ENCODE results near the gene FBL. TPM values are rescaled to one million over a fixed set of nuclear protein-coding genes. Genes with fewer than 3 reads are reported as not detected.
"Not testable (repeated sequence)": the region's sequence is repeated elsewhere in the genome, so short reads cannot be mapped to it uniquely, and the experiment has no call there.

The FBL gene
- total RNA-seq = 100 to 1,000 TPM in 3 of 4 donors, 10 to 100 TPM in 1; 70.3 to 150 (median 114) TPM
- polyA plus RNA-seq = 100 to 1,000 TPM; 142 to 267 (median 162) TPM
- long read RNA-seq, donor 1, transcript FBL-201 (9 exons, 1,160 nt) = major isoform, 29 of 67 reads
- long read RNA-seq, donor 1, partial matches to known transcripts = 32 of 67 reads
- long read RNA-seq, donor 1, other reads (novel, unspliced or antisense) = 6 of 67 reads
- long read RNA-seq, donor 2, transcript FBL-201 (9 exons, 1,160 nt) = major isoform, 43 of 52 reads
- long read RNA-seq, donor 2, partial matches to known transcripts = 3 of 52 reads
- long read RNA-seq, donor 2, other reads (novel, unspliced or antisense) = 6 of 52 reads

DNA sequence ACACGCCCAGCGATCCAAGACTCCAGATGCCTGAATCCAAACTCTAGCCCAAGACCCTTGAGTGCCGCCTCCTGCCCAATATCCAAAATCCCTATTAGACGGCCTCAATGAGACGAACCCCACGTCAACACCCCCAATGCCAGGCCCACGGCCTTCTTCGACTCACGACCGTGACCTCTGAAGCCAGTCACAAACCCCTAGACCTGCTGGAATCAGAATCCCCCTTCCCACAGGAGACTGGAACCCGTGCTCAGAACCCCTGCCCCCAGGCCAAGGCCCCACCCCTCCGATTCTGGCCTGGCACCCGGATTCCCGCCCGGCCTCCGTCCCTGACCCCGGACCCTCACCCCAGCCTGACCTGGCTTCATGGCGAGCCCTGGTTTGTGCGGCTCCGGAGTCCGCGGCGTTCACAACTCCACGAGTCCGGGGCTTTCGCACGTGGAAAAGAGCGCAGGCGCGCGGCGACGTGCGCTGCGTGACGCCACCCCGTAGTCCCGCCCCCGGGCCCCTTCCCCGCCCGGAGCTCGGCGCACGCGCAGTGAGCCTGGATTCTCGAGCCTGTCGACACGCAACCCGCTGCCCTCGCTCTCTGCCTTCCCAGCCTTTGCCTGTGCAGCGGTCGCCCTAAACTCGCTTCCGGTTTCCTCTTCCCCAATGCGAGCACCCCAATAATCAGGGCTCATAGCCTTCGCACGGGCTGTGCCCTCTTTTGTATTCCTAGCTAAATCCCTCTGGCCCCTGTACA lies at the start of gene FBL:
Gene FBL, minus strand, starts transcription at position 447 of the 745 bp plus-strand sequence. Its CDS starts 79 bp downstream, at position 368.
- H3K9me3 ChIP-seq = no peaks in the 10 kb centered on the region
- no peaks in the 10 kb centered on the region for H3K36me3 ChIP-seq (ENCODE audit: insufficient read depth in 1 of 2, low read depth in 1 of 2)
- ATAC-seq (peak; percentile 95 to 97 (median 97)), DNase-seq (peak; percentile 97 to 99)
- H3K4me1 ChIP-seq = peaks cover 32% of the 10 kb centered on the region
- WGBS, 3 donors = 0 to 1% (median 0%) methylated on average over 46 to 57 of the region's 57 CpGs
- H3K27ac ChIP-seq = peak within 1 kb of the TSS; percentile 85
- intact Hi-C loops (cut with DNase I) = loop anchor here in 1 of 2 donors (2.0 kb wide), 1 partner anchor 125 kb away; the partner anchor contains the start of gene PSMC4
- H3K27me3 ChIP-seq (ENCODE audit: insufficient read depth in 3 of 3, low read length in 2 of 3) = no peaks in the 10 kb centered on the region
- TF ChIP-seq, protein P1, sequence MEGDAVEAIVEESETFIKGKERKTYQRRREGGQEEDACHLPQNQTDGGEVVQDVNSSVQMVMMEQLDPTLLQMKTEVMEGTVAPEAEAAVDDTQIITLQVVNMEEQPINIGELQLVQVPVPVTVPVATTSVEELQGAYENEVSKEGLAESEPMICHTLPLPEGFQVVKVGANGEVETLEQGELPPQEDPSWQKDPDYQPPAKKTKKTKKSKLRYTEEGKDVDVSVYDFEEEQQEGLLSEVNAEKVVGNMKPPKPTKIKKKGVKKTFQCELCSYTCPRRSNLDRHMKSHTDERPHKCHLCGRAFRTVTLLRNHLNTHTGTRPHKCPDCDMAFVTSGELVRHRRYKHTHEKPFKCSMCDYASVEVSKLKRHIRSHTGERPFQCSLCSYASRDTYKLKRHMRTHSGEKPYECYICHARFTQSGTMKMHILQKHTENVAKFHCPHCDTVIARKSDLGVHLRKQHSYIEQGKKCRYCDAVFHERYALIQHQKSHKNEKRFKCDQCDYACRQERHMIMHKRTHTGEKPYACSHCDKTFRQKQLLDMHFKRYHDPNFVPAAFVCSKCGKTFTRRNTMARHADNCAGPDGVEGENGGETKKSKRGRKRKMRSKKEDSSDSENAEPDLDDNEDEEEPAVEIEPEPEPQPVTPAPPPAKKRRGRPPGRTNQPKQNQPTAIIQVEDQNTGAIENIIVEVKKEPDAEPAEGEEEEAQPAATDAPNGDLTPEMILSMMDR (IDR thresholded peaks at IDR 0.05) = no peak
- peak within 1 kb of the TSS; percentile 98 for H3K4me3 ChIP-seq

DNA sequence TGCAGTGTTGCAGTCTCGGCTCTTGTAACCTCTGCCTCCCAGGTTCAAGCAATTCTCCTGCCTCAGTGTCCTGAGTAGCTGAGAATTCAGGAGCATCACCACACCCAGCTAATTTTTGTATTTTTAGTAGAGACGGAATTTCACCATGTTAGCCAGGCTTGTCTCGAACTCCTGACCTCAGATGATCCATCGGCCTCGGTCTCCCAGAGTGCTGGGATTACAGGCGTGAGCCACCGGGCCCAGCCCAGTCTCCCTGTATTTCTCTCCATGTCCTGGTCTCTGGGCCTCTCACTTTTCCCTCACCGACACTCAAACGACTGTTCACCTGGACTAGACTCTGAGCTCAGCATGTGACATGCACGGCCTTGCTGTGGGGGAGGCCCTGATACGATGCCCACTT lies 48.9 kb upstream of the FBL start:
- H3K27ac ChIP-seq; intact Hi-C loops (cut with DNase I); H3K9me3 ChIP-seq; H3K36me3 ChIP-seq (ENCODE audit: insufficient read depth in 1 of 2, low read depth in 1 of 2); ATAC-seq; DNase-seq; H3K4me3 ChIP-seq; H3K4me1 ChIP-seq: not testable (repeated sequence)
- peaks cover 0 to 23% (median 1%) of the 10 kb centered on the region in 3 donors for H3K27me3 ChIP-seq (ENCODE audit: insufficient read depth in 3 of 3, low read length in 2 of 3)
- WGBS, 3 donors = 87 to 94% (median 88%) methylated on average over 10 to 11 of the region's 11 CpGs

DNA sequence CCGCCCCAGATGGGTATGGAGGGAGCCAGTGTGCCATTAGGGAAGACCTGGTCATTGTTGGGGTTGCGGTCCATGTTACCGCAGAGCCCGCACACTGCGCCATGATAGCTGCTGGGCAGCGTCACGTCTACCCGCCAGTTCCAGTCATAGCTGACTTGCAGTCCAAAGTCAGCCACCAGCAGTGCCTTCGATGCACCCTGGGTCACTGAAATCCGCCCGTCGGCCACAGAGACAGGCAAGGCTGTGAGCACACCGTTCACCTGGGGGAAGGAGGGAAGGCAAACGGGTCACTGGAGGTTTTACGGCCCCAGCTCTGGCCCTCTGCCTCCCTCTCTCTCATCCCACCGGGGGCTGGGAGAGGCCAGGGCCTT lies 48.0 kb upstream of the FBL start:
- WGBS, 3 donors = 81 to 87% (median 86%) methylated on average over 11 to 12 of the region's 16 CpGs
- H3K27me3 ChIP-seq (ENCODE audit: insufficient read depth in 3 of 3, low read length in 2 of 3) = peaks cover 0 to 23% (median 1%) of the 10 kb centered on the region in 3 donors
- H3K27ac ChIP-seq; H3K4me1 ChIP-seq; H3K36me3 ChIP-seq (ENCODE audit: insufficient read depth in 1 of 2, low read depth in 1 of 2); H3K9me3 ChIP-seq; ATAC-seq; H3K4me3 ChIP-seq; intact Hi-C loops (cut with DNase I); DNase-seq: not testable (repeated sequence)

DNA sequence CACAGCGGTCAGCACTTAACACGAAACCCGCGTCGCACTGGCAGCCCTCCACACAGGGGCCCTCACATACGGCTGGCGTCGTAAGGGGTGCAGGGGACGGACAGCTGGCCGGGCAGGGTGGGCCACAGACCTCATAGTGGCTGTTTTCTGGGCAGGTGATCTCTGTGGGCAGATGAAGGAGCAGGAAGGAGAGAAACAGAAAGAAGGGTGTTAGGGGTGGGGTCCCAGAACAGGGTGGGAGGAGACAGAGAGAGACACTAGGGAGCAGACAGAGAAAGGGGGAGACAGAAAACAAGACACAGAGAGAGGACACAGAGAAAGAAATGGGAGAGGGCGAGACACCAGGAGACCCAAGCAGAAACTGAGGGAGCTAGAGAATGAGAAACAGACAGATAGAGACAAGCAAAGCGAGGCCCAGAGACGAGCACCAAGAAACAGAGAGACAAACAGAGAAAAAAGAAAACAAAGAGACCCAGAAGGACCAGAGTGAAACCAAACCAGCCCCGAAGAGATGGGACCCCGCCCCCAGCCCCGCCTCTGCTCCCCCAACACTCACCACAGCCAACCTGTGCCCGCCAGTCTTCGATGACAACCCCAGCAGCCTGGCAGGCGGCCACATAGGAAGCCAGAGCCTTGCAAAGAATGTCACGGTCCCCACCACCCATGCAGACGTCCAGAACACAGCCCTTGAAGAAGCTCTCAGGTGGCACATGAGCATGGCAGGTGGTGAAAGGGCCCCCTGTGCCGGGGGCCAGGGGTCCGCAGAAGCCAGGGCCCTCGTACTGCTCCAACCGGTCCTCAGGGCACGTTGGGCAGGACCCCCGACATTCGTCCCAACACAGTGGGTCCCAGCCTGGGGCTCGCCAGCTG lies 47.4 kb upstream of the FBL start:
- H3K4me1 ChIP-seq; DNase-seq; H3K36me3 ChIP-seq (ENCODE audit: insufficient read depth in 1 of 2, low read depth in 1 of 2); H3K27ac ChIP-seq; H3K9me3 ChIP-seq; H3K4me3 ChIP-seq: not testable (repeated sequence)
- intact Hi-C loops (cut with DNase I) = loop anchor here in 1 of 2 donors (2.0 kb wide), 1 partner anchor 15 kb away; no protein-coding TSS in a partner anchor
- ATAC-seq = peak in 1 of 4 donors; percentile 5
- 47 to 58% (median 48%) methylated on average over 20 to 25 of the region's 29 CpGs for WGBS, 3 donors
- peaks cover 0 to 23% (median 1%) of the 10 kb centered on the region in 3 donors for H3K27me3 ChIP-seq (ENCODE audit: insufficient read depth in 3 of 3, low read length in 2 of 3)

DNA sequence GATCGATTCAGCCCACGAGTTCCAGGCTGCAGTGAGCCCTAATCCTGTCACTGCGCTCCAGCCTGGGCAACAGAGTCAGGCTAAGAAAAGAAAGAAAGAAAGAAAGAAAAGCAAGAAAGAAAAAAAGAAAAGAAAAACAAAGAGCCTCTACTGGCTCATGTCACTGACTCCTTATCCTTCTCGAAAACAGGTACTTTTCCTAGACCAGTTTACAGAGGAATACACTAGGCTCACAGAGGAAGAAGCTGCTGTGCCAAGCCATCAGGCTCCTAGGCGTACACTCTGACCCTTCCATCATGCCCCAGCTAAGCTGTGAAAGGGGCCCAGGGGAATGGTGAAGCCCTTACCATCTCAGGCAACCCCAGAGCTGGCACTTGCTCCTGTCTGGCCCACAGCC lies 46.3 kb upstream of the FBL start:
- peaks cover 0 to 23% (median 1%) of the 10 kb centered on the region in 3 donors for H3K27me3 ChIP-seq (ENCODE audit: insufficient read depth in 3 of 3, low read length in 2 of 3)
- 70 to 88% (median 81%) methylated on average over 5 of the region's 5 CpGs for WGBS, 3 donors
- not testable (repeated sequence) for H3K36me3 ChIP-seq (ENCODE audit: insufficient read depth in 1 of 2, low read depth in 1 of 2); H3K4me3 ChIP-seq; H3K27ac ChIP-seq; H3K4me1 ChIP-seq; H3K9me3 ChIP-seq; ATAC-seq
- peak in 1 of 2 donors; percentile 6 for DNase-seq
- intact Hi-C loops (cut with DNase I) = loop anchor here in 1 of 2 donors (2.0 kb wide), 1 partner anchor 14 kb away; no protein-coding TSS in a partner anchor

DNA sequence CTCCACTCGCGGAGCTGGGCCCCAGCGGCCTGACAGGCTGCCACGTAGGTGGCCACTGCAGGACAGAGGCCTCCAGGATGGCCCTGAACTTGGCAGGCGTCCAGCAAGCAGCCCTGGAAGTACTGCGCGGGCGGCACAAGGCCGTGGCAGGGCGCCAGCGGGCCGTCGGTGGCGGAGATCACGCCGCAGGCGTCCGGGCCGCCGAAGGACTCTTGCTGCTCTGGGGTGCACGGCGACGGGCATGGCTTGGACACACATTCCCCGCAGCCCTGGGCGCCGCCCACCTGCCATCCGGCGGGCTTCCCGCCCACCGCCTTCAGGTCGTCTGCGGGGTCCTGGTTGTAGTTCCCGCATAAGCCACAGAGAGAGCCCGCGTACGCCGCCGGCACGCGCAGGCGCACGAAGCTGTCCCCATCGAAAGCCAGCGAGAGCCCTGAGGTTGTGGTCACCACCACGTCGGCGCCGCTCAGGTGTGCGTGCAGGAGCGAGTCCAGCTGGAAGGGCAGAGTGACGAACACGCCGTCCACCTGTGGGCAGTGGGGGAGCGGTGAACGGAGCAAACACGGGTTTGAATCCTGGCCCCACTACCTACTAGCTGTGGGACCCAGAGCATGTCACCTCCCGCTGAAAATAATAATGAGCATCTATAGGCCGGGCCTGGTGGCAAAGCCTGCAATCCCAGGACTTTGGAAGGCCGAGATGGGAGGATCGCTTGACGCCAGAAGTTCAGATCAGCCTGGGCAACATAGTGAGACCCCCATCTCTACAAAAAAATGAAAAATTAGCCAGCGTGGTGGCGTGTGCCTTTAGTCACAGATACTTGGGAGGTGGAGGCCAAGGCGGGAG lies 45.7 kb upstream of the FBL start:
- H3K4me3 ChIP-seq; H3K9me3 ChIP-seq; H3K27ac ChIP-seq; H3K4me1 ChIP-seq; H3K36me3 ChIP-seq (ENCODE audit: insufficient read depth in 1 of 2, low read depth in 1 of 2): not testable (repeated sequence)
- peak; percentile 28 to 57 for DNase-seq
- H3K27me3 ChIP-seq (ENCODE audit: insufficient read depth in 3 of 3, low read length in 2 of 3) = peaks cover 0 to 23% (median 1%) of the 10 kb centered on the region in 3 donors
- ATAC-seq = peak in 2 of 4 donors; percentile 15 to 20
- intact Hi-C loops (cut with DNase I) = loop anchor here in 1 of 2 donors (2.0 kb wide), 1 partner anchor 13 kb away; no protein-coding TSS in a partner anchor
- WGBS, 3 donors = 32 to 51% (median 44%) methylated on average over 58 to 64 of the region's 64 CpGs
